ENCODE measurements around the gene ABCA5. TPM values are rescaled to one million over a fixed set of nuclear protein-coding genes. Genes with fewer than 3 reads are reported as not detected.

The ABCA5 gene, protein sequence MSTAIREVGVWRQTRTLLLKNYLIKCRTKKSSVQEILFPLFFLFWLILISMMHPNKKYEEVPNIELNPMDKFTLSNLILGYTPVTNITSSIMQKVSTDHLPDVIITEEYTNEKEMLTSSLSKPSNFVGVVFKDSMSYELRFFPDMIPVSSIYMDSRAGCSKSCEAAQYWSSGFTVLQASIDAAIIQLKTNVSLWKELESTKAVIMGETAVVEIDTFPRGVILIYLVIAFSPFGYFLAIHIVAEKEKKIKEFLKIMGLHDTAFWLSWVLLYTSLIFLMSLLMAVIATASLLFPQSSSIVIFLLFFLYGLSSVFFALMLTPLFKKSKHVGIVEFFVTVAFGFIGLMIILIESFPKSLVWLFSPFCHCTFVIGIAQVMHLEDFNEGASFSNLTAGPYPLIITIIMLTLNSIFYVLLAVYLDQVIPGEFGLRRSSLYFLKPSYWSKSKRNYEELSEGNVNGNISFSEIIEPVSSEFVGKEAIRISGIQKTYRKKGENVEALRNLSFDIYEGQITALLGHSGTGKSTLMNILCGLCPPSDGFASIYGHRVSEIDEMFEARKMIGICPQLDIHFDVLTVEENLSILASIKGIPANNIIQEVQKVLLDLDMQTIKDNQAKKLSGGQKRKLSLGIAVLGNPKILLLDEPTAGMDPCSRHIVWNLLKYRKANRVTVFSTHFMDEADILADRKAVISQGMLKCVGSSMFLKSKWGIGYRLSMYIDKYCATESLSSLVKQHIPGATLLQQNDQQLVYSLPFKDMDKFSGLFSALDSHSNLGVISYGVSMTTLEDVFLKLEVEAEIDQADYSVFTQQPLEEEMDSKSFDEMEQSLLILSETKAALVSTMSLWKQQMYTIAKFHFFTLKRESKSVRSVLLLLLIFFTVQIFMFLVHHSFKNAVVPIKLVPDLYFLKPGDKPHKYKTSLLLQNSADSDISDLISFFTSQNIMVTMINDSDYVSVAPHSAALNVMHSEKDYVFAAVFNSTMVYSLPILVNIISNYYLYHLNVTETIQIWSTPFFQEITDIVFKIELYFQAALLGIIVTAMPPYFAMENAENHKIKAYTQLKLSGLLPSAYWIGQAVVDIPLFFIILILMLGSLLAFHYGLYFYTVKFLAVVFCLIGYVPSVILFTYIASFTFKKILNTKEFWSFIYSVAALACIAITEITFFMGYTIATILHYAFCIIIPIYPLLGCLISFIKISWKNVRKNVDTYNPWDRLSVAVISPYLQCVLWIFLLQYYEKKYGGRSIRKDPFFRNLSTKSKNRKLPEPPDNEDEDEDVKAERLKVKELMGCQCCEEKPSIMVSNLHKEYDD (N-terminal part only)
- polyA plus RNA-seq (2013), result 20.7 TPM

DNA sequence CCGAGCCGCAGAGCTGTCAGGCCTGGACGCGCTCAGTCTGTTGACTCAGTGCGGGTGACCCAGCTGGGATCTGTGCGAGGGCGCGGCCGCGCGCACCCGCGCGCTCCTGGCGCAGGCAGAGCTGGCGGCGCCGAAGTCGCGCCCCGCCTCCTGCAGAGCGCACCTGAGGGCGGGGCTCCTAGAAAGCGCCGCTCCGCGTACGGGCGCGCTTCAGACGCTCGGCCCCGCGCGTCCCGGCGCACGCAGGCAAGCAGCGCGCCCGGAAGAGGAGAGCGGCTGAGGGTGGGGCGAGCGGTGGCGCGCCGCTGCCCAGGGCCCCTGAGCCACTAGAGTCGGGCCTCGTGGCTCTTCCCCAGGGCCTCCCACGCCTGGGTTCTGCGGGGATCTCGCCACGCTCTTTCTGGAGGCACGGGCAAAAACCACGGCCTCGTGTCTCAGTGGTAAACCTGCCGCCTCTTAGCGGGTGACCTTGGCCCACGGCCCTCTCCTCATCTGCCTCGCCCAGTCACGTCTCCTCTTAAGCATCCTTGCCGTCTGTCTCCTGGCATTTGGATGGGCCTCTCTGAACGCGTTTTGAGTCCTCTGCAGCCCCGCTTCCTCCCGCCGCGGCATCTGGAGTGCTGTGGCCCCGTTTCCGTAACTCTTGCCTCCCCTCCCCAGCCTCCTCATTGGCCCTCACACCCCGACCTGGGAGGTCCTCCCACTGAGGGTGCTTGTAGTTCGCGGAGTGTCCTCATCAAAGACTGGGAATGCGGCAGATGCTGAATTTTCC, at the start of gene ABCA5:
Gene ABCA5 (minus strand): TSS at position 74 of the 772 bp plus-strand sequence. CDS start 12,718 bp downstream, outside the sequence.
- peak within 1 kb of the TSS; percentile 15 to 77 for H3K27ac ChIP-seq (ENCODE audit: insufficient read depth in 1 of 2, low read depth in 1 of 2, low read length in 2 of 2, poor library complexity in 1 of 2, severe bottlenecking in 2 of 2)
- no peaks in the 10 kb centered on the region for H3K9me3 ChIP-seq (ENCODE audit: control extremely low read depth in 1 of 5, control insufficient read depth in 4 of 5, insufficient read depth in 2 of 5, low read depth in 1 of 5, low read length in 4 of 5)
- WGBS (ENCODE audit: insufficient coverage), result under 1% methylated on average over 66 of the region's 74 CpGs
- CTCF ChIA-PET, result no interaction called here
- H3K4me3 ChIP-seq (ENCODE audit: control insufficient read depth in 1 of 7, extremely low read depth in 1 of 7, insufficient read depth in 4 of 7, low read depth in 2 of 7, low read length in 6 of 7), result peak within 1 kb of the TSS; percentile 67 to 91 (median 86)
- H3K27me3 ChIP-seq (replicated peaks in 2 of 5; ENCODE audit: control insufficient read depth in 4 of 5, insufficient read depth in 5 of 5, low read length in 4 of 5), result no peaks in the 10 kb centered on the region
- no peaks in the 10 kb centered on the region for H3K36me3 ChIP-seq (ENCODE audit: control insufficient read depth in 4 of 4, insufficient read depth in 4 of 4, low read length in 3 of 4)
- peaks cover 8 to 27% (median 22%) of the 10 kb centered on the region in 4 experiments for H3K4me1 ChIP-seq (ENCODE audit: control extremely low read depth in 1 of 4, control insufficient read depth in 4 of 4, insufficient read depth in 4 of 4, low read length in 3 of 4)
- DNase-seq, result peak; percentile 91 to 97 (median 97)
- POLR2A ChIA-PET, result interaction anchor here (0.7 kb wide), 1 partner anchor 504 kb away, joined by 5 read pairs; no protein-coding TSS in a partner anchor

DNA sequence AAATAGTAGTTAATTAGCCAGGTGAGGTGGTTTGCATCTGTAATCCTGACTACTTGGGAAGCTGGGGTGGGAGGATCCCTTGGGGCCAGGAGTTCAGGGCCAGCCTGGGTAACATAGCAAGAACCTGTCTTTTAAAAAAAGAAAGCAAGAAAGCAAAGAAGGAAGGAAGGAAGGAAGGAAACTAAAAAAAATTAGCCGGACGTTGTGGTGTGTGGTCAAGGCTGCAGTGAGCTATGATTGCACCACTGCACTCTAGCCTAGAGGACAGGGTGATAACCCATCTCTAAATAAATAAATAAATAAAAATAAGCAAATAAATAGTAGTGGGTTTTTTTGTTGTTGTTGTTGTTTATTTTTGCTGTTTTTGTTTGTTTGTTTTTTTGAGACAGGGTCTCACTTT, 48.3 kb upstream of the ABCA5 start:
- Histone ChIP-seq H3K27ac (ENCODE audit: insufficient read depth in 1 of 2, low read depth in 1 of 2, low read length in 2 of 2, poor library complexity in 1 of 2, severe bottlenecking in 2 of 2) (no peak overlapping the region), H3K27me3 (replicated peaks in 2 of 5; ENCODE audit: control insufficient read depth in 4 of 5, insufficient read depth in 5 of 5, low read length in 4 of 5) (no peaks in the 10 kb centered on the region), H3K4me1 (ENCODE audit: control extremely low read depth in 1 of 4, control insufficient read depth in 4 of 4, insufficient read depth in 4 of 4, low read length in 3 of 4) (peaks cover 0 to 3% (median 1%) of the 10 kb centered on the region in 4 experiments), H3K36me3 (ENCODE audit: control insufficient read depth in 4 of 4, insufficient read depth in 4 of 4, low read length in 3 of 4) (no peaks in the 10 kb centered on the region), H3K4me3 (ENCODE audit: control insufficient read depth in 1 of 7, extremely low read depth in 1 of 7, insufficient read depth in 4 of 7, low read depth in 2 of 7, low read length in 6 of 7) (no peak overlapping the region), H3K9me3 (ENCODE audit: control extremely low read depth in 1 of 5, control insufficient read depth in 4 of 5, insufficient read depth in 2 of 5, low read depth in 1 of 5, low read length in 4 of 5) (no peaks in the 10 kb centered on the region)
- POLR2A ChIA-PET, result interaction anchor here (0.6 kb wide), 1 partner anchor 97 kb away, joined by 4 read pairs; no protein-coding TSS in a partner anchor
- peak in 2 of 3 donors; percentile 26 to 33 for DNase-seq
- CTCF ChIA-PET, result no interaction called here
- WGBS (ENCODE audit: insufficient coverage), result no CpG with 5 or more reads among the region's 2 CpGs

DNA sequence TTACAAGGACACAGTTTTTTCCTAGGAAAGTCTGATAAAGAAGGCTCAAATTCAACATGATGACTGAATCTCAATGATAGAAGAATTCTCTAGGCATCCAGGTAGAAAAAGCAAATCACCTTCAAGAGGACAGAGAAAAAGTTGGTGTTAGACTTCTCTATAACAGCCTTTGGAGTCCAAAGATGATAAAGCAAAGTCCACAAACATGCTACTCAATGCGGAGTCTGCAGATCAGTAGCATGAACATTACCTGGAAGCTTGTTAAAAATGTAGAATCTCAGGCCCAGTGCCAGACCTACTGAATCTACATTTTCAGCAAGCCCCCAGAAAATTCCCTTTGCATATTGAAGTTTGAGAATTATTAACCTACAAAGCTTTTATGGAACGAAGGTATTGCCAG, 46.1 kb upstream of the ABCA5 start:
- Histone ChIP-seq H3K4me1 (ENCODE audit: control extremely low read depth in 1 of 4, control insufficient read depth in 4 of 4, insufficient read depth in 4 of 4, low read length in 3 of 4) (peaks cover 0 to 3% (median 1%) of the 10 kb centered on the region in 4 experiments), H3K27me3 (replicated peaks in 2 of 5; ENCODE audit: control insufficient read depth in 4 of 5, insufficient read depth in 5 of 5, low read length in 4 of 5) (no peaks in the 10 kb centered on the region), H3K36me3 (ENCODE audit: control insufficient read depth in 4 of 4, insufficient read depth in 4 of 4, low read length in 3 of 4) (no peaks in the 10 kb centered on the region), H3K4me3 (ENCODE audit: control insufficient read depth in 1 of 7, extremely low read depth in 1 of 7, insufficient read depth in 4 of 7, low read depth in 2 of 7, low read length in 6 of 7) (no peak overlapping the region), H3K9me3 (ENCODE audit: control extremely low read depth in 1 of 5, control insufficient read depth in 4 of 5, insufficient read depth in 2 of 5, low read depth in 1 of 5, low read length in 4 of 5) (no peaks in the 10 kb centered on the region), H3K27ac (ENCODE audit: insufficient read depth in 1 of 2, low read depth in 1 of 2, low read length in 2 of 2, poor library complexity in 1 of 2, severe bottlenecking in 2 of 2) (no peak overlapping the region)
- CTCF ChIA-PET, result no interaction called here
- POLR2A ChIA-PET, result no interaction called here
- WGBS (ENCODE audit: insufficient coverage), result no CpG with 5 or more reads among the region's 2 CpGs
- DNase-seq, result no peak

GRCh38 chr17:69367298-69367697, 40.4 kb upstream of the ABCA5 start:
- CTCF ChIA-PET, result no interaction called here
- Histone ChIP-seq H3K27ac (ENCODE audit: insufficient read depth in 1 of 2, low read depth in 1 of 2, low read length in 2 of 2, poor library complexity in 1 of 2, severe bottlenecking in 2 of 2) (no peak overlapping the region), H3K4me3 (ENCODE audit: control insufficient read depth in 1 of 7, extremely low read depth in 1 of 7, insufficient read depth in 4 of 7, low read depth in 2 of 7, low read length in 6 of 7) (no peak overlapping the region), H3K4me1 (ENCODE audit: control extremely low read depth in 1 of 4, control insufficient read depth in 4 of 4, insufficient read depth in 4 of 4, low read length in 3 of 4) (no peaks in the 10 kb centered on the region), H3K9me3 (ENCODE audit: control extremely low read depth in 1 of 5, control insufficient read depth in 4 of 5, insufficient read depth in 2 of 5, low read depth in 1 of 5, low read length in 4 of 5) (no peaks in the 10 kb centered on the region), H3K27me3 (replicated peaks in 2 of 5; ENCODE audit: control insufficient read depth in 4 of 5, insufficient read depth in 5 of 5, low read length in 4 of 5) (no peaks in the 10 kb centered on the region), H3K36me3 (ENCODE audit: control insufficient read depth in 4 of 4, insufficient read depth in 4 of 4, low read length in 3 of 4) (no peaks in the 10 kb centered on the region)
- POLR2A ChIA-PET, result no interaction called here
- no peak for DNase-seq
- 81% methylated on average over 2 of the region's 3 CpGs for WGBS (ENCODE audit: insufficient coverage)

- POLR2A ChIA-PET, result no interaction called here
- WGBS (ENCODE audit: insufficient coverage), result no CpG with 5 or more reads among the region's 2 CpGs
These were observed 36.7 kb upstream of the ABCA5 start for GRCh38 chr17:69363488-69364210.

DNA sequence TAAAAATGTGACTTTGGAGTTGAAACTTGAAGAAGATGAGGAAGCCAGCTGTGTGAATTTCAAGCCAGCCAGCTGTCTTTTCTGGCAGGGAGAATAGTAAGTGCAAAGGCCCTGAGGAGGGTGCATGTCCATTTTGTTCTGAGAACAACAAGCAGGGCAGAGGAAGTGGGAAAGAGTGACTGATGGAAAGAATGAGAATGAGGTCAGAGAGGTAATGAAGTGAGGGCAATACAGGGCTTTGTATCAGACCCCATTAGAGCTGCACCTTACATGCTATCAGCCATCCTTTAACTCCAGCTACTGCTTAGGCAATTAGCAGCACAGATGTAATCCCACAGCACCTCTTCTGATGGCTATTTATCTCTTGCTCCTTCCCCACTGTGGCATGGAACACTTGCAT, 34.2 kb upstream of the ABCA5 start:
- H3K9me3 ChIP-seq (ENCODE audit: control extremely low read depth in 1 of 5, control insufficient read depth in 4 of 5, insufficient read depth in 2 of 5, low read depth in 1 of 5, low read length in 4 of 5), result no peaks in the 10 kb centered on the region
- CTCF ChIA-PET, result no interaction called here
- no peaks in the 10 kb centered on the region for H3K27me3 ChIP-seq (replicated peaks in 2 of 5; ENCODE audit: control insufficient read depth in 4 of 5, insufficient read depth in 5 of 5, low read length in 4 of 5)
- no peaks in the 10 kb centered on the region for H3K4me1 ChIP-seq (ENCODE audit: control extremely low read depth in 1 of 4, control insufficient read depth in 4 of 4, insufficient read depth in 4 of 4, low read length in 3 of 4)
- H3K27ac ChIP-seq (ENCODE audit: insufficient read depth in 1 of 2, low read depth in 1 of 2, low read length in 2 of 2, poor library complexity in 1 of 2, severe bottlenecking in 2 of 2), result no peak overlapping the region
- no peak for DNase-seq
- no peak overlapping the region for H3K4me3 ChIP-seq (ENCODE audit: control insufficient read depth in 1 of 7, extremely low read depth in 1 of 7, insufficient read depth in 4 of 7, low read depth in 2 of 7, low read length in 6 of 7)
- H3K36me3 ChIP-seq (ENCODE audit: control insufficient read depth in 4 of 4, insufficient read depth in 4 of 4, low read length in 3 of 4), result no peaks in the 10 kb centered on the region
- POLR2A ChIA-PET, result no interaction called here

More at GRCh38 chr17:69363488-69364210, 36.7 kb upstream of the ABCA5 start:
- H3K9me3 ChIP-seq (ENCODE audit: control extremely low read depth in 1 of 5, control insufficient read depth in 4 of 5, insufficient read depth in 2 of 5, low read depth in 1 of 5, low read length in 4 of 5), result no peaks in the 10 kb centered on the region
- DNase-seq, result no peak
- H3K27me3 ChIP-seq (replicated peaks in 2 of 5; ENCODE audit: control insufficient read depth in 4 of 5, insufficient read depth in 5 of 5, low read length in 4 of 5), result no peaks in the 10 kb centered on the region
- CTCF ChIA-PET, result no interaction called here
- no peaks in the 10 kb centered on the region for H3K36me3 ChIP-seq (ENCODE audit: control insufficient read depth in 4 of 4, insufficient read depth in 4 of 4, low read length in 3 of 4)
- H3K27ac ChIP-seq (ENCODE audit: insufficient read depth in 1 of 2, low read depth in 1 of 2, low read length in 2 of 2, poor library complexity in 1 of 2, severe bottlenecking in 2 of 2), result no peak overlapping the region
- no peaks in the 10 kb centered on the region for H3K4me1 ChIP-seq (ENCODE audit: control extremely low read depth in 1 of 4, control insufficient read depth in 4 of 4, insufficient read depth in 4 of 4, low read length in 3 of 4)
- H3K4me3 ChIP-seq (ENCODE audit: control insufficient read depth in 1 of 7, extremely low read depth in 1 of 7, insufficient read depth in 4 of 7, low read depth in 2 of 7, low read length in 6 of 7), result no peak overlapping the region

Measured in common myeloid progenitor, CD34-positive (primary cell).